ENCODE data around the gene CIART. TPM values are rescaled to one million over a fixed set of nuclear protein-coding genes. Genes with fewer than 3 reads are reported as not detected.

CIART gene
- total and polyA plus RNA-seq, 10 of the 15 experiments (the other 5 are each of a cell fraction or from before 2014, with no cell fraction given): 0.44 to 1.4 (median 0.67) TPM

- TF ChIP-seq MEF2A (IDR thresholded peaks at IDR 0.05; ENCODE audit: insufficient read depth, low read depth, low read length): no peak
- TF ChIP-seq RAD21 (IDR thresholded peaks at IDR 0.05; ENCODE audit: insufficient read depth, low read depth, low read length): no peak
- TF ChIP-seq CBX3 (IDR thresholded peaks at IDR 0.05; ENCODE audit: borderline replicate concordance, low read depth): no peak
- TF ChIP-seq TCF12 (IDR thresholded peaks at IDR 0.05; ENCODE audit: low read depth, low read length): no peak
- no peak for TF ChIP-seq RFX5 (IDR thresholded peaks at IDR 0.05; ENCODE audit: low read depth, low read length)
- no peak for TF ChIP-seq POLR2AphosphoS5 (IDR thresholded peaks at IDR 0.05; ENCODE audit: low read length)
- TF ChIP-seq E2F4 (IDR thresholded peaks at IDR 0.05; ENCODE audit: low read depth, low read length): no peak
- no peak for TF ChIP-seq MXI1 (IDR thresholded peaks at IDR 0.05; ENCODE audit: low read depth, low read length)
- TF ChIP-seq KAT2A (conservative IDR thresholded peaks at IDR 0.05; ENCODE audit: control insufficient read depth, low read depth, low read length): no peak
- TF ChIP-seq SMARCA5 (IDR thresholded peaks at IDR 0.05): no peak
- TF ChIP-seq PBX3 (IDR thresholded peaks at IDR 0.05; ENCODE audit: insufficient replicate concordance, low read depth, low read length): no peak
- TF ChIP-seq RB1 (IDR thresholded peaks at IDR 0.05; ENCODE audit: borderline replicate concordance): no peak
- TF ChIP-seq ELK1 (IDR thresholded peaks at IDR 0.05; ENCODE audit: low read depth, low read length): no peak
- TF ChIP-seq DPF2 (IDR thresholded peaks at IDR 0.05): no peak
- no peak for TF ChIP-seq TCF3 (IDR thresholded peaks at IDR 0.05; ENCODE audit: borderline replicate concordance, insufficient read depth, low read depth, low read length)
- no peak for TF ChIP-seq FOS (IDR thresholded peaks at IDR 0.05; ENCODE audit: borderline replicate concordance, extremely low read depth, insufficient read length)
- H3K4me1 ChIP-seq (ENCODE audit: control insufficient read depth, insufficient read depth, low read length): no peaks in the 10 kb centered on the region
- ATAC-seq (no peak), FAIRE-seq (no peak), DNase-seq (ENCODE audit: low read depth, low spot score) (no peak)
- no peak overlapping the region for H3K9ac ChIP-seq (ENCODE audit: control insufficient read depth, insufficient read depth, low read length)
- H3K79me2 ChIP-seq (ENCODE audit: control insufficient read depth, insufficient read depth, low read length): peaks cover 5% of the 10 kb centered on the region
- no peak overlapping the region for H2AFZ ChIP-seq (ENCODE audit: control insufficient read depth, low read depth, low read length)
- ChIA-PET RAD21 (ENCODE audit: unreplicated experiment) (no interaction called here), CTCF (no interaction called here), POLR2A (no interaction called here), SMC1A (ENCODE audit: uncharacterized antibody, unreplicated experiment) (interaction anchor here (1.5 kb wide), 1 partner anchor 13 kb away, joined by 3 read pairs; no protein-coding TSS in a partner anchor)
- no TSS peak for BruUV-seq (replicated peaks)
- no peaks in the 10 kb centered on the region for H3K27me3 ChIP-seq (replicated peaks in 1 of 2; ENCODE audit: control insufficient read depth in 2 of 2, insufficient read depth in 2 of 2, low read length in 1 of 2)
- intact Hi-C loops (cut with micrococcal nuclease; ENCODE audit: unreplicated experiment) (no loop called here), in situ Hi-C loops (cut with MboI) (no loop called here)
- no peaks in the 10 kb centered on the region for H4K20me1 ChIP-seq (ENCODE audit: control insufficient read depth, insufficient read depth)
- 80% methylated on average over 3 of the region's 3 CpGs for WGBS (ENCODE audit: insufficient coverage, insufficient replicate concordance, low lambda C conversion rate, missing lambda C conversion rate)
- H3K9me3 ChIP-seq (replicated peaks; ENCODE audit: control insufficient read depth, insufficient read depth, low read length): no peaks in the 10 kb centered on the region
- H3K27ac ChIP-seq (ENCODE audit: control insufficient read depth, insufficient read depth): no peak overlapping the region
- peaks cover 0 to 5% of the 10 kb centered on the region in 2 experiments; a peak in 1 of 4 replicates for H3K36me3 ChIP-seq (ENCODE audit: control insufficient read depth in 2 of 2, insufficient read depth in 2 of 2, low read length in 1 of 2)
- no peak overlapping the region for H3K4me2 ChIP-seq (ENCODE audit: control insufficient read depth, insufficient read depth)
- H3K4me3 ChIP-seq: no peak overlapping the region
Observed at GRCh38 chr1:150299716-150300115, 17.4 kb downstream of the CIART start.
